Measurements from ENCODE around the gene SLITRK6.

Gene SLITRK6

DNA sequence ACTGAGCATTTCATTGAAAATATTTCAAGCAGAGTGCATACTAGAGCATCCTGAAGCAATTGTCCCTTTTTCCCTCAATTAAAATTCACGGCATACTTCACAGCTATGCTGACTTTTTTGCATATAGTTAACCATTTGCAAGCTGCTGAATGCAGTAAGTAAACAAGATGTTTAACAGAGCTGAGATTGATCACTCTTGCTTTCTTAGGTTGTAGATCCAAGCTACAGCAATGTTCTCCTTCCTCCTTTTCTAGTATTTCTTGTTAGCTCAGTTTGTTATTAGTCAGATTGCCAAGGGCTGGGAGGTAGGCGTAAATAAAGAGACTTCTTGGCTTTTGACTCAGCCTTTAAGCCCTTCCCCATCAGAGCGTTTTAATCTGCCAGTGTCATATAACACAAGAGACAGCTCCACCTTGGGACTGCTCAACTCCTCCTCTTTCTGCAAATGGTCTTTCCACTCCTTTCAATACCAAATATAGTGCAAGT is at the start of gene SLITRK6:
TSS of gene SLITRK6 (minus strand) at position 323 of the 486 bp plus-strand sequence. CDS start 2,911 bp downstream, outside the sequence.
- Histone ChIP-seq H3K4me1 (ENCODE audit: control insufficient read depth, low read depth, low read length) (peaks cover 15% of the 10 kb centered on the region), H3K4me3 (ENCODE audit: low read length) (peak within 1 kb of the TSS; percentile 31), H3K27me3 (ENCODE audit: control insufficient read depth, insufficient read depth, low read length) (no peaks in the 10 kb centered on the region), H3K27ac (ENCODE audit: low read length) (no peak within 1 kb of the TSS), H3K9ac (ENCODE audit: low read length) (no peak within 1 kb of the TSS), H3K36me3 (ENCODE audit: control insufficient read depth, low read depth, low read length) (no peaks in the 10 kb centered on the region), H3K9me3 (ENCODE audit: control insufficient read depth, low read depth, low read length) (no peaks in the 10 kb centered on the region)

DNA sequence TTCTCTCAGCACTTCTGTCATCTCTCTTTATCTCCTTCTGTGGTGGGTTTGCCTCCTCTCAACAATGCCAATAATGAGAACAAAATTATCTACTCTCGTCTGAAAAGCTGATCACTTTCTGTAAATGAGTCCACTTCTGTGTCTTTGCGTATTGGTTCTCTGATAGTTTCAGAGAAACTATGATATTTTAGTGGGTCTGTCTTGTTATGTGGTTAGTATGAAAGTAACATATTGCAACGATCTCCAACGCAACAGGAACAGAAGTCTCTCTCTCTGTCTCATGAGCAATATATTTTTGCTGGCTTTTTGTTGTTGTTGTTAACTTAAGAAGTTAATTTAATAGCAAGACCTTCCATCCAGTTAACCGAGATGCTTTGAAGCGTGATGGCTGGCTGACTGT is 47.8 kb upstream of the SLITRK6 start:
- Histone ChIP-seq H3K9ac (ENCODE audit: low read length) (no peak overlapping the region), H3K9me3 (ENCODE audit: control insufficient read depth, low read depth, low read length) (peaks cover 4% of the 10 kb centered on the region), H3K36me3 (ENCODE audit: control insufficient read depth, low read depth, low read length) (no peaks in the 10 kb centered on the region), H3K27me3 (ENCODE audit: control insufficient read depth, insufficient read depth, low read length) (no peaks in the 10 kb centered on the region), H3K4me1 (ENCODE audit: control insufficient read depth, low read depth, low read length) (no peaks in the 10 kb centered on the region), H3K27ac (ENCODE audit: low read length) (no peak overlapping the region), H3K4me3 (ENCODE audit: low read length) (no peak overlapping the region)

DNA sequence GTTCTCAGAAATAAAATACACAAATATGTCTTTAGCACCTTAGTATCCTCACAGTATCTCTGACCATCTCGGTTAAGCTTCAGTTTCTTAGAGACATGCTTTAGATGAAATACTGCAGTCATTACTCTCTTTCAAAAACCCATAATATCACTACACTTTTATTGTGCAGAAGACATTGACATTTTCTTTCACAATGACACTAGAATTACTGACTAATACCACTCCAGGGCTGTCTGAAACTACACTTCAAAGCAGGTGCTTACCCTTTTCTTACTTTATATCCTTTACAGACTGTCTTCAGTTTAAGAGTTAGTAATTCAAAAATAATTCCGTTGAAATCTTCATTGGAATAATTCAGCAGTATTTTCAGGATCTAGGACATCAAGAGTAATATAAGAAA is 42.2 kb upstream of the SLITRK6 start:
- H3K4me1 ChIP-seq (ENCODE audit: control insufficient read depth, low read depth, low read length), result no peaks in the 10 kb centered on the region
- no peaks in the 10 kb centered on the region for H3K9me3 ChIP-seq (ENCODE audit: control insufficient read depth, low read depth, low read length)
- H3K9ac ChIP-seq (ENCODE audit: low read length), result no peak overlapping the region
- H3K27me3 ChIP-seq (ENCODE audit: control insufficient read depth, insufficient read depth, low read length), result no peaks in the 10 kb centered on the region
- H3K27ac ChIP-seq (ENCODE audit: low read length), result no peak overlapping the region
- H3K36me3 ChIP-seq (ENCODE audit: control insufficient read depth, low read depth, low read length), result no peaks in the 10 kb centered on the region
- no peak overlapping the region for H3K4me3 ChIP-seq (ENCODE audit: low read length)

GRCh38 chr13:85833921-85834320 is 34.7 kb upstream of the SLITRK6 start:
- no peak overlapping the region for H3K9ac ChIP-seq (ENCODE audit: low read length)
- H3K27me3 ChIP-seq (ENCODE audit: control insufficient read depth, insufficient read depth, low read length), result no peaks in the 10 kb centered on the region
- H3K27ac ChIP-seq (ENCODE audit: low read length), result no peak overlapping the region

GRCh38 chr13:85828094-85828684 is 29.0 kb upstream of the SLITRK6 start:
- Histone ChIP-seq H3K4me3 (ENCODE audit: low read length) (no peak overlapping the region), H3K9me3 (ENCODE audit: control insufficient read depth, low read depth, low read length) (no peaks in the 10 kb centered on the region), H3K9ac (ENCODE audit: low read length) (no peak overlapping the region), H3K27ac (ENCODE audit: low read length) (no peak overlapping the region), H3K4me1 (ENCODE audit: control insufficient read depth, low read depth, low read length) (no peaks in the 10 kb centered on the region), H3K36me3 (ENCODE audit: control insufficient read depth, low read depth, low read length) (no peaks in the 10 kb centered on the region), H3K27me3 (ENCODE audit: control insufficient read depth, insufficient read depth, low read length) (no peaks in the 10 kb centered on the region)

More at GRCh38 chr13:85833921-85834320, 34.7 kb upstream of the SLITRK6 start:
- H3K4me1 ChIP-seq (ENCODE audit: control insufficient read depth, low read depth, low read length), result no peaks in the 10 kb centered on the region
- H3K36me3 ChIP-seq (ENCODE audit: control insufficient read depth, low read depth, low read length), result no peaks in the 10 kb centered on the region
- no peak overlapping the region for H3K4me3 ChIP-seq (ENCODE audit: low read length)
- H3K9me3 ChIP-seq (ENCODE audit: control insufficient read depth, low read depth, low read length), result no peaks in the 10 kb centered on the region

DNA sequence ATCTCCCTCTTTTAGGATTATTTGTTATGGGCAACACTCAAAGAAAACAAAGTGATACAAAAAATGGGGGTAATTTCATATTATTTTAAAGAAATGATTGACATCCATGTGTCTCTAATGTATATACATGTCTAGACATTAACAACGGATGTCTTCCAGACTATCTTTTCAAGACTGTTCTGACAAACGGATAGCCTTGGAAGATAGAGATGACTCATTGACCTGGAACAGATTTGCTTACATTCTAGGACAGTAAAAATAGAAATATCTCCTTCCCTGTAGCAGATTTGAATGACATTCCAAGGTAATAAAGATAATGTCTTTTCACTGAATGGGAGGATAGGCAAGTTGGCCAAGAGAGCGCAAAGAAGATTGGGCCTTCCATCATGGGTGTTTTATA is 26.2 kb upstream of the SLITRK6 start:
- Histone ChIP-seq H3K4me3 (ENCODE audit: low read length) (no peak overlapping the region), H3K4me1 (ENCODE audit: control insufficient read depth, low read depth, low read length) (no peaks in the 10 kb centered on the region), H3K27me3 (ENCODE audit: control insufficient read depth, insufficient read depth, low read length) (no peaks in the 10 kb centered on the region), H3K36me3 (ENCODE audit: control insufficient read depth, low read depth, low read length) (no peaks in the 10 kb centered on the region), H3K9me3 (ENCODE audit: control insufficient read depth, low read depth, low read length) (no peaks in the 10 kb centered on the region), H3K9ac (ENCODE audit: low read length) (no peak overlapping the region), H3K27ac (ENCODE audit: low read length) (no peak overlapping the region)

DNA sequence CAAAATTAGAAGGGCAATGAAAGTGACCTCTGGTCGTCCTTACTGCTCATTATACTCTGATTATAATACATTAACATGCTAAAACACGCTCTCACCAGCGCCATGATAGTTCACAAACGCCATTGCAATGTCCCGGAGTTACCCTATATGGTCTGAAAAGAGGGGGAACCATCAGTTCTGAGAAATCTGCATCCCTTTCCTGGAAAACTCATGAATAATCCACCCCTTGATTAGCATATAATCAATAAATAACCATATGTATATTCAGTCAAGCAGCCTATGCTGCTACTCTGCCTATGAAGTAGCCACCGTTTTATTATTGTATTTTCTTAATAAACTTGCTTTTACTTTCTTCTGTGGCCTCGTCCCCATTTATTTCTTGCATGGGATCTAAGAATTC is 24.6 kb upstream of the SLITRK6 start:
- H3K27ac ChIP-seq (ENCODE audit: low read length), result no peak overlapping the region
- H3K27me3 ChIP-seq (ENCODE audit: control insufficient read depth, insufficient read depth, low read length), result no peaks in the 10 kb centered on the region
- H3K4me3 ChIP-seq (ENCODE audit: low read length), result no peak overlapping the region
- no peak overlapping the region for H3K9ac ChIP-seq (ENCODE audit: low read length)
- H3K9me3 ChIP-seq (ENCODE audit: control insufficient read depth, low read depth, low read length), result no peaks in the 10 kb centered on the region
- H3K36me3 ChIP-seq (ENCODE audit: control insufficient read depth, low read depth, low read length), result no peaks in the 10 kb centered on the region
- H3K4me1 ChIP-seq (ENCODE audit: control insufficient read depth, low read depth, low read length), result no peaks in the 10 kb centered on the region

DNA sequence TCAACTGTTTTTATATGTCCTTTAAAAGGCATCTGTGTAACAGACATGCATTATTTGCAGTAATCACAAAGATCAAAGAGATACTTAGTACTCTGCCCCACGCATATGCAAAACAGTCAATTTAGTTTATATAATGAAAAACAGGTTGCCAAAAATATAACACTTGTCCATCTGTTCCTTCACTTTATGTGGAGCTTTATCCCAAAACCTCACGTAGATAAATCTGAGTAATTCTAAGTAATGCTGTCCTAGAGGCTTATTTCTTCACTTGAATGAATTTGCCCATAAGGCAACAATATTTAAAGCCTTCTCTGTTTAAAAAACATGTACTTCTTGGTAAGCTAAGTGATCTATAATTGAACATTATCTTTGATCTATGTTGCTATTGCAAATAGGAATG is 20.3 kb upstream of the SLITRK6 start:
- H3K27ac ChIP-seq (ENCODE audit: low read length), result no peak overlapping the region
- no peaks in the 10 kb centered on the region for H3K27me3 ChIP-seq (ENCODE audit: control insufficient read depth, insufficient read depth, low read length)
- no peaks in the 10 kb centered on the region for H3K9me3 ChIP-seq (ENCODE audit: control insufficient read depth, low read depth, low read length)
- H3K4me3 ChIP-seq (ENCODE audit: low read length), result no peak overlapping the region
- no peaks in the 10 kb centered on the region for H3K36me3 ChIP-seq (ENCODE audit: control insufficient read depth, low read depth, low read length)
- H3K9ac ChIP-seq (ENCODE audit: low read length), result no peak overlapping the region
- H3K4me1 ChIP-seq (ENCODE audit: control insufficient read depth, low read depth, low read length), result no peaks in the 10 kb centered on the region

DNA sequence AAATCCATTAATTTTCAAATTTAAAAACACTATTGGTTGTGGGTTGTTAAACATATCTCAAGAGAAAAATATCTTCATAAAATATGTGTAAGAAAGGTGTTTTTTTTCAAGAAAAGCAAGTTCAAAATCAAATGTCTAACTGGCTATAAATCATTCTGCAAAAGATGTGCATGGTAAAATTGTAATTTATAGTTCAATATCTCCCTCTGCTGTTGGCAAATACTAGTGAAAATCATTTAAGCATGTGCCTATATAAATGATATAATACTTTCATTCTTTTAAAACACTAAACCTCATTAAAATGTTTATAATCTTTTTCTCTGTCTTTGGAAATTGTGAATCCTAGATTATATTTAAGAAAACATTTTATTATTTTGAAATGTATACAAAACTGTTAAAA is 17.2 kb upstream of the SLITRK6 start:
- no peaks in the 10 kb centered on the region for H3K36me3 ChIP-seq (ENCODE audit: control insufficient read depth, low read depth, low read length)
- no peak overlapping the region for H3K4me3 ChIP-seq (ENCODE audit: low read length)
- H3K27ac ChIP-seq (ENCODE audit: low read length), result no peak overlapping the region
- no peaks in the 10 kb centered on the region for H3K4me1 ChIP-seq (ENCODE audit: control insufficient read depth, low read depth, low read length)
- H3K9me3 ChIP-seq (ENCODE audit: control insufficient read depth, low read depth, low read length), result no peaks in the 10 kb centered on the region
- no peak overlapping the region for H3K9ac ChIP-seq (ENCODE audit: low read length)
- H3K27me3 ChIP-seq (ENCODE audit: control insufficient read depth, insufficient read depth, low read length), result no peaks in the 10 kb centered on the region

DNA sequence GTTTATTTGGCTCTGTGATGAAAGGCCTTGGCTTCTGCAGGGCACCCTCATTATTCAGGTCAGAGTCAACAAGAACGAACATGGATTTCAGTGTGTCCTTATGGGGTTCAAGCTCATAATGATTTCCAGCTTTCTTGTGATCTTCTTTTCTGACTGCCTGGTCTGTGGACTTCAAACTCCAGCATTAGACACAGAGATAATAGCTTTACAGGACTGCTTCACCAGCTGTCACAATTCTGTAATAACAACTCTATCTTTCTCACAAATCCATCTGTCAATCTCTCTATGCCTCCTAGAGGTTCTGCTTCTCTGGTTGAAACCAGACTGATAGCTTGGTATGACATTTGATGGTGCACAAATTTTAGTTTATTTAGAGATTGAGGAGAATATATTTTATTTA is 13.1 kb upstream of the SLITRK6 start:
- no peak overlapping the region for H3K9ac ChIP-seq (ENCODE audit: low read length)
- no peaks in the 10 kb centered on the region for H3K27me3 ChIP-seq (ENCODE audit: control insufficient read depth, insufficient read depth, low read length)
- no peaks in the 10 kb centered on the region for H3K4me1 ChIP-seq (ENCODE audit: control insufficient read depth, low read depth, low read length)
- no peaks in the 10 kb centered on the region for H3K36me3 ChIP-seq (ENCODE audit: control insufficient read depth, low read depth, low read length)
- no peak overlapping the region for H3K27ac ChIP-seq (ENCODE audit: low read length)
- H3K9me3 ChIP-seq (ENCODE audit: control insufficient read depth, low read depth, low read length), result no peaks in the 10 kb centered on the region
- no peak overlapping the region for H3K4me3 ChIP-seq (ENCODE audit: low read length)

- H3K4me1 ChIP-seq (ENCODE audit: control insufficient read depth, low read depth, low read length), result no peaks in the 10 kb centered on the region
- H3K36me3 ChIP-seq (ENCODE audit: control insufficient read depth, low read depth, low read length), result no peaks in the 10 kb centered on the region
- H3K9me3 ChIP-seq (ENCODE audit: control insufficient read depth, low read depth, low read length), result no peaks in the 10 kb centered on the region
- no peak overlapping the region for H3K27ac ChIP-seq (ENCODE audit: low read length)
- no peaks in the 10 kb centered on the region for H3K27me3 ChIP-seq (ENCODE audit: control insufficient read depth, insufficient read depth, low read length)
- H3K4me3 ChIP-seq (ENCODE audit: low read length), result no peak overlapping the region
- no peak overlapping the region for H3K9ac ChIP-seq (ENCODE audit: low read length)
Observed at GRCh38 chr13:85808811-85809210, 9.6 kb upstream of the SLITRK6 start.

DNA sequence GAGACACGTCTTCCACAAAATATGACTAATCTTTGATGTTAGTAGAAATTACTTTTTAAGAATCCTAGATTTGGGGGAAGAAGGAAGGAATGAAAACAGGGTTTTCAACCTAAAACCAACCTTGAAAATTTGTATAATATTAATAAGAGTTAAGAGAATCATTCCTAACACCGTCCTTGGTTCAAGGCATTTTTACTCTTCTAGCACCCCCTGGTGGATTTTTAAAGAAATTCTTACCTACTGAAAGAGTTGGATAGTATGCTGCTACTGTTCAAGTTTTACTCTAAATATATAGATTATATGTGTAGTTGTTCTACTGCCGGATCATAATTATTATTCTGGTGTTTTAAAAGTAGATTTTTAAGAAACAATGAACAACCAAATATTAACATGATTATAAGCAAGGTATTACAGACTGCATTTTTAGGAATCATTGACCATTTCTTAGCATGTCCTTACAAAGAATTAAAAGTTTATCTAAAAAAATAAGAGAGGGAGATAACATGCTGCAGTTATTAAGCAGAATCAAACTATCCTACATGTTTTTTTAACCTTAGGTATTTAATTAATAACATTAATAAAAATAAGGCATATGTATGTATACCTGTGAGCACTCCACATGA is 7.4 kb upstream of the SLITRK6 start:
- Histone ChIP-seq H3K9ac (ENCODE audit: low read length) (no peak overlapping the region), H3K4me1 (ENCODE audit: control insufficient read depth, low read depth, low read length) (no peaks in the 10 kb centered on the region), H3K27me3 (ENCODE audit: control insufficient read depth, insufficient read depth, low read length) (no peaks in the 10 kb centered on the region), H3K27ac (ENCODE audit: low read length) (no peak overlapping the region), H3K36me3 (ENCODE audit: control insufficient read depth, low read depth, low read length) (no peaks in the 10 kb centered on the region), H3K9me3 (ENCODE audit: control insufficient read depth, low read depth, low read length) (no peaks in the 10 kb centered on the region), H3K4me3 (ENCODE audit: low read length) (no peak overlapping the region)

All from iPS-18a (cell line).